ENCODE data around the gene AKAP13.

GRCh38 chr15:85540085-85540797 is 159.8 kb downstream of the AKAP13 start:
- TF ChIP-seq JUND (CRISPR knock-in tag; IDR thresholded peaks at IDR 0.05) = no peak
- TF ChIP-seq HDAC6 (IDR thresholded peaks at IDR 0.05; ENCODE audit: low read depth, low read length) = no peak
- no peak for TF ChIP-seq JUNB (CRISPR knock-in tag; IDR thresholded peaks at IDR 0.05; ENCODE audit: borderline replicate concordance)
- TF ChIP-seq ZNF652 (CRISPR knock-in tag; IDR thresholded peaks at IDR 0.05; ENCODE audit: borderline replicate concordance, low read depth) = no peak
- TF ChIP-seq, protein P1, sequence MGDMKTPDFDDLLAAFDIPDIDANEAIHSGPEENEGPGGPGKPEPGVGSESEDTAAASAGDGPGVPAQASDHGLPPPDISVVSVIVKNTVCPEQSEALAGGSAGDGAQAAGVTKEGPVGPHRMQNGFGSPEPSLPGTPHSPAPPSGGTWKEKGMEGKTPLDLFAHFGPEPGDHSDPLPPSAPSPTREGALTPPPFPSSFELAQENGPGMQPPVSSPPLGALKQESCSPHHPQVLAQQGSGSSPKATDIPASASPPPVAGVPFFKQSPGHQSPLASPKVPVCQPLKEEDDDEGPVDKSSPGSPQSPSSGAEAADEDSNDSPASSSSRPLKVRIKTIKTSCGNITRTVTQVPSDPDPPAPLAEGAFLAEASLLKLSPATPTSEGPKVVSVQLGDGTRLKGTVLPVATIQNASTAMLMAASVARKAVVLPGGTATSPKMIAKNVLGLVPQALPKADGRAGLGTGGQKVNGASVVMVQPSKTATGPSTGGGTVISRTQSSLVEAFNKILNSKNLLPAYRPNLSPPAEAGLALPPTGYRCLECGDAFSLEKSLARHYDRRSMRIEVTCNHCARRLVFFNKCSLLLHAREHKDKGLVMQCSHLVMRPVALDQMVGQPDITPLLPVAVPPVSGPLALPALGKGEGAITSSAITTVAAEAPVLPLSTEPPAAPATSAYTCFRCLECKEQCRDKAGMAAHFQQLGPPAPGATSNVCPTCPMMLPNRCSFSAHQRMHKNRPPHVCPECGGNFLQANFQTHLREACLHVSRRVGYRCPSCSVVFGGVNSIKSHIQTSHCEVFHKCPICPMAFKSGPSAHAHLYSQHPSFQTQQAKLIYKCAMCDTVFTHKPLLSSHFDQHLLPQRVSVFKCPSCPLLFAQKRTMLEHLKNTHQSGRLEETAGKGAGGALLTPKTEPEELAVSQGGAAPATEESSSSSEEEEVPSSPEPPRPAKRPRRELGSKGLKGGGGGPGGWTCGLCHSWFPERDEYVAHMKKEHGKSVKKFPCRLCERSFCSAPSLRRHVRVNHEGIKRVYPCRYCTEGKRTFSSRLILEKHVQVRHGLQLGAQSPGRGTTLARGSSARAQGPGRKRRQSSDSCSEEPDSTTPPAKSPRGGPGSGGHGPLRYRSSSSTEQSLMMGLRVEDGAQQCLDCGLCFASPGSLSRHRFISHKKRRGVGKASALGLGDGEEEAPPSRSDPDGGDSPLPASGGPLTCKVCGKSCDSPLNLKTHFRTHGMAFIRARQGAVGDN (CRISPR knock-in tag; IDR thresholded peaks at IDR 0.05) = no peak
- no peak for TF ChIP-seq HMGXB4 (CRISPR knock-in tag; IDR thresholded peaks at IDR 0.05; ENCODE audit: borderline replicate concordance in 1 of 2, low read depth in 1 of 2)
- no peak for TF ChIP-seq HHEX (CRISPR knock-in tag; IDR thresholded peaks at IDR 0.05)
- no peak for TF ChIP-seq ZNF609 (CRISPR knock-in tag; IDR thresholded peaks at IDR 0.05; ENCODE audit: borderline replicate concordance)
- TF ChIP-seq CREB3 (CRISPR knock-in tag; IDR thresholded peaks at IDR 0.05) = no peak
- TF ChIP-seq ZKSCAN1 (IDR thresholded peaks at IDR 0.05; ENCODE audit: low read length) = no peak
- TF ChIP-seq, protein P2, sequence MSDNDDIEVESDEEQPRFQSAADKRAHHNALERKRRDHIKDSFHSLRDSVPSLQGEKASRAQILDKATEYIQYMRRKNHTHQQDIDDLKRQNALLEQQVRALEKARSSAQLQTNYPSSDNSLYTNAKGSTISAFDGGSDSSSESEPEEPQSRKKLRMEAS (IDR thresholded peaks at IDR 0.05) = no peak
- TF ChIP-seq ZNF747 (CRISPR knock-in tag; IDR thresholded peaks at IDR 0.05; ENCODE audit: borderline replicate concordance) = no peak
